ENCODE data around the gene IFT122.

IFT122 gene

GRCh38 chr3:129530821-129531220 is 90.8 kb downstream of the IFT122 start:
- CTCF ChIA-PET, result no interaction called here
- POLR2A ChIA-PET, result no interaction called here
- no peak for DNase-seq (ENCODE audit: extremely low spot score)
- no peak for TF ChIP-seq CTBP1 (IDR thresholded peaks at IDR 0.05; ENCODE audit: borderline replicate concordance)
- TF ChIP-seq FOXA1 (IDR thresholded peaks at IDR 0.05), result no peak
- no peak for TF ChIP-seq HDGF (IDR thresholded peaks at IDR 0.05; ENCODE audit: borderline replicate concordance)
- TF ChIP-seq TARDBP (IDR thresholded peaks at IDR 0.05), result no peak
- no peak for TF ChIP-seq NFRKB (IDR thresholded peaks at IDR 0.05)
- TF ChIP-seq SP1 (IDR thresholded peaks at IDR 0.05), result no peak
- no peak for TF ChIP-seq PKNOX1 (IDR thresholded peaks at IDR 0.05)
- TF ChIP-seq ZNF384 (IDR thresholded peaks at IDR 0.05), result no peak
- TF ChIP-seq ARNT (IDR thresholded peaks at IDR 0.05), result no peak
- no peak for TF ChIP-seq LEF1 (IDR thresholded peaks at IDR 0.05; ENCODE audit: borderline replicate concordance)

- DNase-seq (ENCODE audit: extremely low spot score), result no peak
- ChIA-PET CTCF (no interaction called here), POLR2A (no interaction called here)
- TF ChIP-seq BHLHE40 (IDR thresholded peaks at IDR 0.05; ENCODE audit: borderline replicate concordance) (no peak), FOXA1 (IDR thresholded peaks at IDR 0.05) (no peak), L3MBTL2 (conservative IDR thresholded peaks at IDR 0.05) (no peak), TARDBP (IDR thresholded peaks at IDR 0.05) (no peak), ARNT (IDR thresholded peaks at IDR 0.05) (no peak), ELF4 (IDR thresholded peaks at IDR 0.05) (no peak), SUZ12 (IDR thresholded peaks at IDR 0.05) (no peak), CTBP1 (IDR thresholded peaks at IDR 0.05; ENCODE audit: borderline replicate concordance) (no peak), NFRKB (IDR thresholded peaks at IDR 0.05) (no peak)
Measured at GRCh38 chr3:129531699-129532098, 91.7 kb downstream of the IFT122 start.

GRCh38 chr3:129532261-129532660 is 92.2 kb downstream of the IFT122 start:
- no peak for DNase-seq (ENCODE audit: extremely low spot score)
- TF ChIP-seq FOXA1 (IDR thresholded peaks at IDR 0.05) (no peak), ZNF384 (IDR thresholded peaks at IDR 0.05) (no peak), CTBP1 (IDR thresholded peaks at IDR 0.05; ENCODE audit: borderline replicate concordance) (no peak), HDGF (IDR thresholded peaks at IDR 0.05; ENCODE audit: borderline replicate concordance) (no peak), FOXK2 (IDR thresholded peaks at IDR 0.05) (no peak), L3MBTL2 (conservative IDR thresholded peaks at IDR 0.05) (no peak), LEF1 (IDR thresholded peaks at IDR 0.05; ENCODE audit: borderline replicate concordance) (no peak), SP1 (IDR thresholded peaks at IDR 0.05) (no peak), FOXM1 (IDR thresholded peaks at IDR 0.05; ENCODE audit: borderline replicate concordance) (no peak), NFRKB (IDR thresholded peaks at IDR 0.05) (no peak), ELF4 (IDR thresholded peaks at IDR 0.05) (no peak), BHLHE40 (IDR thresholded peaks at IDR 0.05; ENCODE audit: borderline replicate concordance) (no peak), TARDBP (IDR thresholded peaks at IDR 0.05) (no peak), SUZ12 (IDR thresholded peaks at IDR 0.05) (no peak), PKNOX1 (IDR thresholded peaks at IDR 0.05) (no peak), ARNT (IDR thresholded peaks at IDR 0.05) (no peak)
- POLR2A ChIA-PET, result no interaction called here
- CTCF ChIA-PET, result no interaction called here

GRCh38 chr3:129533406-129533805 is 93.4 kb downstream of the IFT122 start:
- ChIA-PET POLR2A (no interaction called here), CTCF (no interaction called here)
- TF ChIP-seq CTBP1 (IDR thresholded peaks at IDR 0.05; ENCODE audit: borderline replicate concordance) (no peak), SP1 (IDR thresholded peaks at IDR 0.05) (no peak), FOXA1 (IDR thresholded peaks at IDR 0.05) (no peak), HDGF (IDR thresholded peaks at IDR 0.05; ENCODE audit: borderline replicate concordance) (no peak), LEF1 (IDR thresholded peaks at IDR 0.05; ENCODE audit: borderline replicate concordance) (no peak), ARNT (IDR thresholded peaks at IDR 0.05) (no peak), ELF4 (IDR thresholded peaks at IDR 0.05) (no peak)
- no peak for DNase-seq (ENCODE audit: extremely low spot score)

- ChIA-PET CTCF (no interaction called here), POLR2A (interaction anchor here (0.6 kb wide), 1 partner anchor 8 kb away, joined by 3 read pairs; no protein-coding TSS in a partner anchor)
- DNase-seq (ENCODE audit: extremely low spot score), result no peak
- TF ChIP-seq L3MBTL2 (conservative IDR thresholded peaks at IDR 0.05) (no peak), NFRKB (IDR thresholded peaks at IDR 0.05) (no peak), PKNOX1 (IDR thresholded peaks at IDR 0.05) (no peak), FOXM1 (IDR thresholded peaks at IDR 0.05; ENCODE audit: borderline replicate concordance) (no peak), SP1 (IDR thresholded peaks at IDR 0.05) (no peak), FOXA1 (IDR thresholded peaks at IDR 0.05) (no peak), CTBP1 (IDR thresholded peaks at IDR 0.05; ENCODE audit: borderline replicate concordance) (no peak), ARNT (IDR thresholded peaks at IDR 0.05) (no peak), LEF1 (IDR thresholded peaks at IDR 0.05; ENCODE audit: borderline replicate concordance) (no peak), TARDBP (IDR thresholded peaks at IDR 0.05) (no peak)
Measured at GRCh38 chr3:129534428-129535027, 94.5 kb downstream of the IFT122 start.

GRCh38 chr3:129535075-129535474 is 95.1 kb downstream of the IFT122 start:
- DNase-seq (ENCODE audit: extremely low spot score), result no peak
- POLR2A ChIA-PET, result interaction anchor here (0.6 kb wide), 1 partner anchor 9 kb away, joined by 3 read pairs; no protein-coding TSS in a partner anchor
- TF ChIP-seq SP1 (IDR thresholded peaks at IDR 0.05) (no peak), ZNF384 (IDR thresholded peaks at IDR 0.05) (no peak), PKNOX1 (IDR thresholded peaks at IDR 0.05) (no peak), TARDBP (IDR thresholded peaks at IDR 0.05) (no peak), ELF4 (IDR thresholded peaks at IDR 0.05) (no peak), FOXM1 (IDR thresholded peaks at IDR 0.05; ENCODE audit: borderline replicate concordance) (no peak), NFRKB (IDR thresholded peaks at IDR 0.05) (no peak), BHLHE40 (IDR thresholded peaks at IDR 0.05; ENCODE audit: borderline replicate concordance) (no peak), FOXK2 (IDR thresholded peaks at IDR 0.05) (no peak), L3MBTL2 (conservative IDR thresholded peaks at IDR 0.05) (no peak), CTBP1 (IDR thresholded peaks at IDR 0.05; ENCODE audit: borderline replicate concordance) (no peak), SUZ12 (IDR thresholded peaks at IDR 0.05) (no peak), HDGF (IDR thresholded peaks at IDR 0.05; ENCODE audit: borderline replicate concordance) (no peak), ARNT (IDR thresholded peaks at IDR 0.05) (no peak), FOXA1 (IDR thresholded peaks at IDR 0.05) (no peak)
- CTCF ChIA-PET, result no interaction called here

Data from HEK293T (cell line).